GM12878 (cell line): Measurements from ENCODE around the gene IL22RA2. TPM values are rescaled to one million over a fixed set of nuclear protein-coding genes. Genes with fewer than 3 reads are reported as not detected.
"Not testable (repeated sequence)": the region's sequence is repeated elsewhere in the genome, so short reads cannot be mapped to it uniquely, and the experiment has no call there.

Experiments used
- ATAC-seq: fragments of 200-7000 bp; cut with Tn5 transposase; 3 replicates; pipeline ENCODE4 v1.9.1; 2020; ENCODE audit warnings: mild to moderate bottlenecking, moderate library complexity
- BruUV-seq: library from RNA; stranded (reverse); fragments of 400-500 nt; replicated peaks from 2 replicates; lab custom pipeline; 2021; lab: Mats Ljungman, UMichigan
- CTCF ChIA-PET: fragments of 300-600 bp; sonication (Branson Sonifier 250); formaldehyde crosslinking; extraction: SDS; loops from one replicate; lab custom pipeline; 2021; ENCODE audit warnings: inconsistent platforms; lab: Yijun Ruan, JAX
- POLR2A ChIA-PET: fragments of 350-600 bp; formaldehyde crosslinking; extraction: SDS; loops from one replicate; lab custom pipeline; 2021; ENCODE audit warnings: inconsistent platforms; lab: Charles Lee
- RAD21 ChIA-PET: fragments of 300-600 bp; sonication (Branson Sonifier 250); formaldehyde crosslinking; loops from one replicate; lab custom pipeline; 2023; ENCODE audit warnings: antibody characterized with exemption; ENCODE audit not compliant: unreplicated experiment; lab: Charles Lee
- SMC1A ChIA-PET: fragments of 300-600 bp; sonication (Branson Sonifier 250); formaldehyde crosslinking; loops from one replicate; lab custom pipeline; 2023; ENCODE audit not compliant: unreplicated experiment, uncharacterized antibody; lab: Charles Lee
- DNase-seq: peaks from one replicate; pipeline ENCODE4 v3.0.0-alpha.2; 2011; ENCODE audit warnings: low read depth, low spot score
- FAIRE-seq: peaks from 3 replicates; lab custom pipeline; 2011; peaks lifted over from hg19 to GRCh38; lab: Jason Lieb, UNC
- H2AFZ ChIP-seq: 2 replicates; pipeline ENCODE4 v1.6.0; 2011; ENCODE audit warnings: low read depth, low read length, control low read depth; ENCODE audit not compliant: control insufficient read depth
- H3K27ac ChIP-seq: 2 replicates; pipeline ENCODE4 v1.5.1; 2011; ENCODE audit warnings: control low read depth; ENCODE audit not compliant: control insufficient read depth, insufficient read depth
- H3K27me3 ChIP-seq, 2 experiments: replicated peaks in 1 of 2; 2 replicates each; pipeline versions ENCODE4 v1.6.0 to v1.6.1; 2011; ENCODE audit warnings: low read length in 1 of 2; ENCODE audit not compliant: control insufficient read depth in 2 of 2, insufficient read depth in 2 of 2
- H3K36me3 ChIP-seq, 2 experiments: 2 replicates each; pipeline ENCODE4 v1.5.1; 2011; ENCODE audit warnings: low read length in 1 of 2; ENCODE audit not compliant: control insufficient read depth in 2 of 2, insufficient read depth in 2 of 2
- H3K4me1 ChIP-seq: 2 replicates; pipeline ENCODE4 v1.6.1; 2011; ENCODE audit warnings: mild to moderate bottlenecking, low read length, moderate library complexity, mixed read lengths; ENCODE audit not compliant: control insufficient read depth, insufficient read depth
- H3K4me2 ChIP-seq: 2 replicates; pipeline ENCODE4 v1.6.0; 2011; ENCODE audit warnings: control low read depth; ENCODE audit not compliant: control insufficient read depth, insufficient read depth
- H3K4me3 ChIP-seq: fragments of 200-600 bp; sonication (generic); 2 replicates; pipeline ENCODE4 v1.5.1; 2016
- H3K79me2 ChIP-seq: 2 replicates; pipeline ENCODE4 v1.6.0; 2011; ENCODE audit warnings: low read length; ENCODE audit not compliant: control insufficient read depth, insufficient read depth
- H3K9ac ChIP-seq: 2 replicates; pipeline ENCODE4 v1.8.0; 2011; ENCODE audit warnings: low read length, control low read depth, mixed read lengths; ENCODE audit not compliant: control insufficient read depth, insufficient read depth
- H3K9me3 ChIP-seq: replicated peaks from 3 replicates; pipeline ENCODE4 v1.5.1; 2011; ENCODE audit warnings: mild to moderate bottlenecking, low read length; ENCODE audit not compliant: control insufficient read depth, insufficient read depth
- H4K20me1 ChIP-seq: 2 replicates; pipeline ENCODE4 v1.6.0; 2011; ENCODE audit not compliant: control insufficient read depth, insufficient read depth
- BCL11A ChIP-seq: IDR thresholded peaks from 2 replicates; pipeline ENCODE4 v1.6.1; 2011; ENCODE audit warnings: low read depth, low read length
- ETV6 ChIP-seq, 2 experiments: fragments of 450-650 bp in 1 of 2; IDR thresholded peaks in 1 of 2; conservative IDR thresholded peaks in 1 of 2; 2 replicates each; pipeline ENCODE4 v1.6.1; 2014; ENCODE audit warnings: antibody characterized with exemption in 1 of 2, borderline replicate concordance in 1 of 2, low read depth in 1 of 2, mild to moderate bottlenecking in 1 of 2, moderate library complexity in 1 of 2
- FOS ChIP-seq: IDR thresholded peaks from 3 replicates; pipeline ENCODE4 v1.6.1; 2011; ENCODE audit warnings: borderline replicate concordance; ENCODE audit not compliant: insufficient read length; ENCODE audit errors: extremely low read depth
- HDGF ChIP-seq: fragments of 450-650 bp; IDR thresholded peaks from 2 replicates; pipeline ENCODE4 v1.6.1; 2016; ENCODE audit warnings: antibody characterized with exemption
- NBN ChIP-seq: fragments of 450-650 bp; IDR thresholded peaks from 2 replicates; pipeline ENCODE4 v1.6.1; 2016
- PML ChIP-seq: IDR thresholded peaks from 2 replicates; pipeline ENCODE4 v1.6.1; 2012; ENCODE audit warnings: low read length, inconsistent platforms
- RFX5 ChIP-seq: IDR thresholded peaks from 2 replicates; pipeline ENCODE4 v1.6.1; 2011; ENCODE audit warnings: low read depth, low read length, improper control_type of control experiment
- SKIL ChIP-seq: fragments of 450-650 bp; IDR thresholded peaks from 2 replicates; pipeline ENCODE4 v1.6.1; 2017; ENCODE audit warnings: mild to moderate bottlenecking, low read depth, inconsistent platforms; ENCODE audit not compliant: poor library complexity, severe bottlenecking
- STAT3 ChIP-seq: IDR thresholded peaks from 2 replicates; pipeline ENCODE4 v1.6.1; 2011; ENCODE audit warnings: low read depth, low read length, improper control_type of control experiment
- WGBS: methylation state at CpG from one replicate; pipeline ENCODE4 v1.1.6; 2016; ENCODE audit warnings: low lambda C conversion rate; ENCODE audit not compliant: insufficient replicate concordance, insufficient coverage; ENCODE audit errors: missing lambda C conversion rate; 5-methylcytosine and 5-hydroxymethylcytosine counted together
- in situ Hi-C: fragments of 300-500 bp; cut with MboI; formaldehyde crosslinking; loops from 9 replicates; pipeline ENCODE4 v1.14.3; 2018; ENCODE audit warnings: mixed read lengths
- intact Hi-C: fragments of 100-400 bp; cut with micrococcal nuclease; formaldehyde crosslinking; loops from one replicate; pipeline ENCODE4 v1.14.2; 2022; ENCODE audit not compliant: unreplicated experiment
- polyA plus RNA-seq, 11 experiments: library from polyadenylated mRNA; depleted of rRNA in 4 of 11; unstranded in 6 of 11; stranded (reverse) in 5 of 11; fragments of >200 nt; fragmentation: Nextera tagmentation in 4 of 11; fragmentation: Illumina TruSeq in 1 of 11; extraction: Ambion mirVana in 4 of 11; extraction: Trizol in 1 of 11; gene quantifications; 1 replicate in 1 of 11; 2 replicates in 10 of 11; pipeline versions ENCODE4 v1.2.1 to v1.2.3, GENCODE V29; 2011 to 2016; ENCODE audit warnings: inconsistent platforms in 2 of 11, missing spikeins in 2 of 11, low read depth in 1 of 11
- total RNA-seq, 4 experiments: library from RNA; depleted of rRNA in 3 of 4; stranded (reverse); fragments of >200 nt in 3 of 4; fragmentation: Illumina TruSeq in 1 of 4; extraction: Trizol in 1 of 4; gene quantifications; 2 replicates each; pipeline versions ENCODE4 v1.2.1 to v1.2.3, GENCODE V29; 2013 to 2021
- TF ChIP-seq, protein P1 (sequence below): IDR thresholded peaks from 2 replicates; pipeline ENCODE4 v1.6.1; 2011; ENCODE audit warnings: borderline replicate concordance, low read depth, mild to moderate bottlenecking, moderate library complexity, low read length; ENCODE audit not compliant: insufficient read depth, poor library complexity, severe bottlenecking

IL22RA2 gene
- total and polyA plus RNA-seq, 10 of the 15 experiments (the other 5 are each of a cell fraction or from before 2014, with no cell fraction given), result 0.05 to 0.22 (median 0.09) TPM; not detected in 3

DNA sequence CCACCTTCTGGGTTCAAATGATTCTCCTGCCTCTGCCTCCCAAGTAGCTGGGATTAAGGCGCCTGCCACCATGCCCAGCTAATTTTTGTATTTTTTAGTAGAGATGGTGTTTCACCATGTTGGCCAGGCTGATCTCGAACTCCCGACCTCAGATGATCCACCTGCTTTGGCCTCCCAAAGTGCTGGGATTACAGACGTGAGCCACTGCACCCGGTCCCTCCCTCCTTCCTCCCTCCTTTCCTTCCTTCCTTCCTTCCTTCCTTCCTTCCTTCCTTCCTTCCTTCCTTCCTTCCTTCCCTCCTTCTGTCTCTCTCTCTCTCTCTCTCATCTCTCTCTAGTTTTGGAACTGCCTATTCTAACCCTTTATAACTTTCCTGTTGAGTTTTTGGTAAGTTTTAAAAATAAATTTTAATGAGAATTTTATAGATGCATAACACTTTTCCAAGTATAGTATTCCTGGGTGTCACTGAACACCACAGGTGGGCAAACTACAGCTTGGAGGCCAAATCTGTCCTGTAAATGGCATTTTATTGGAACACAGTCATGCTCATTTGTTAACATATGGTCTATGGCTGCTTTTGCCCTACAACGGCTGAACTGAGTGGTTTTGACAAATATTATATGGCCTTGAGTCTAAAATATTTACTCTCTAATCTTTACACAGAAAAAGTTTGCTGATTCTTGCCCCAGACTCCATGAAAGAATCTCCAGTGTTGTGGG lies 66.2 kb downstream of the IL22RA2 start:
- DNase-seq, FAIRE-seq, H3K27me3 ChIP-seq, in situ Hi-C loops, H3K36me3 ChIP-seq, H3K4me3 ChIP-seq, H3K79me2 ChIP-seq, ATAC-seq, intact Hi-C loops, H4K20me1 ChIP-seq: not testable (repeated sequence)
- H3K4me1 ChIP-seq, result peaks cover 52% of the 10 kb centered on the region
- WGBS, result 71% methylated on average over 6 of the region's 6 CpGs
- H3K27ac ChIP-seq, result peak overlapping the region; percentile 96
- ChIA-PET POLR2A (interaction anchor here (0.7 to 5.2 kb wide), 6 partner anchors 13 to 64 kb away, joined by 3 to 38 read pairs (median 6); no protein-coding TSS in a partner anchor), RAD21 (interaction anchor here (1.2 to 5.6 kb wide), 11 partner anchors 11 to 318 kb away, joined by 3 to 126 read pairs (median 8); no protein-coding TSS in a partner anchor), CTCF (interaction anchor here (0.6 to 3.9 kb wide), 10 partner anchors 10 to 865 kb away, joined by 3 to 46 read pairs (median 8); no protein-coding TSS in a partner anchor), SMC1A (interaction anchor here (0.7 to 5.9 kb wide), 21 partner anchors 8 to 552 kb away, joined by 3 to 130 read pairs (median 8); no protein-coding TSS in a partner anchor)
- peak in 1 of 2 experiments; percentile 87; a peak in 2 of 4 replicates for TF ChIP-seq ETV6 (conservative IDR thresholded peaks at IDR 0.05 in 1 of 2, IDR thresholded peaks at IDR 0.05 in 1 of 2; ENCODE audit: borderline replicate concordance in 1 of 2, low read depth in 1 of 2)
- TF ChIP-seq HDGF, result peak; percentile 81
- TF ChIP-seq NBN, result 0 out of 2 replicates have a peak, but pooled peaks have one; percentile 19
- TF ChIP-seq, all 136 proteins: peak for 3; not testable (repeated sequence) for 133
- peaks cover 23% of the 10 kb centered on the region for H3K9me3 ChIP-seq
- BruUV-seq, H3K4me2 ChIP-seq: not testable (repeated sequence)
- peak overlapping the region; percentile 53 for H3K9ac ChIP-seq
- H2AFZ ChIP-seq, result peak overlapping the region; percentile 15; the same call in 1 of the 2 replicates

GRCh38 chr6:137106183-137106582 lies 67.3 kb downstream of the IL22RA2 start:
- no TSS peak for BruUV-seq
- ChIA-PET CTCF (interaction anchor here (0.6 to 3.9 kb wide), 15 partner anchors 9 to 866 kb away, joined by 3 to 46 read pairs (median 6); no protein-coding TSS in a partner anchor), POLR2A (interaction anchor here (0.9 to 5.2 kb wide), 13 partner anchors 10 to 552 kb away, joined by 3 to 38 read pairs (median 4); no protein-coding TSS in a partner anchor), RAD21 (interaction anchor here (0.6 to 5.6 kb wide), 28 partner anchors 10 to 551 kb away, joined by 3 to 126 read pairs (median 5); no protein-coding TSS in a partner anchor), SMC1A (interaction anchor here (0.8 to 5.9 kb wide), 33 partner anchors 8 to 553 kb away, joined by 3 to 130 read pairs (median 5); partner anchors contain the start of gene IL22RA2)
- Histone ChIP-seq H3K4me2 (peak overlapping the region; percentile 1; the same call in 1 of the 2 replicates), H2AFZ (no peak overlapping the region), H3K4me1 (peaks cover 56% of the 10 kb centered on the region), H3K4me3 (no peak overlapping the region), H3K36me3 (no peaks in the 10 kb centered on the region), H3K9me3 (peaks cover 26% of the 10 kb centered on the region), H3K9ac (no peak overlapping the region), H3K27ac (peak overlapping the region; percentile 96), H4K20me1 (no peaks in the 10 kb centered on the region), H3K79me2 (no peaks in the 10 kb centered on the region; the same call in 1 of the 2 replicates), H3K27me3 (no peaks in the 10 kb centered on the region)
- 24% methylated on average over 3 of the region's 3 CpGs for WGBS
- no peak for FAIRE-seq
- ATAC-seq, result peak; percentile 33
- intact Hi-C loops, result no loop called here
- in situ Hi-C loops, result no loop called here
- DNase-seq, result no peak
- TF ChIP-seq SKIL (peak; percentile 74), FOS (no peak), BCL11A (peak; percentile 77), PML (peak; percentile 50), RFX5 (no peak), STAT3 (0 out of 2 replicates have a peak, but pooled peaks have one; percentile 14)
- TF ChIP-seq, protein P1, sequence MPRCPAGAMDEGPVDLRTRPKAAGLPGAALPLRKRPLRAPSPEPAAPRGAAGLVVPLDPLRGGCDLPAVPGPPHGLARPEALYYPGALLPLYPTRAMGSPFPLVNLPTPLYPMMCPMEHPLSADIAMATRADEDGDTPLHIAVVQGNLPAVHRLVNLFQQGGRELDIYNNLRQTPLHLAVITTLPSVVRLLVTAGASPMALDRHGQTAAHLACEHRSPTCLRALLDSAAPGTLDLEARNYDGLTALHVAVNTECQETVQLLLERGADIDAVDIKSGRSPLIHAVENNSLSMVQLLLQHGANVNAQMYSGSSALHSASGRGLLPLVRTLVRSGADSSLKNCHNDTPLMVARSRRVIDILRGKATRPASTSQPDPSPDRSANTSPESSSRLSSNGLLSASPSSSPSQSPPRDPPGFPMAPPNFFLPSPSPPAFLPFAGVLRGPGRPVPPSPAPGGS, result peak; percentile 90
